Progenitor cell of endocrine pancreas (in vitro differentiated cells): Measurements from ENCODE around the gene TREH. TPM values are rescaled to one million over a fixed set of nuclear protein-coding genes. Genes with fewer than 3 reads are reported as not detected.

Source experiments
- DNase-seq: peaks from one replicate; pipeline ENCODE4 v3.0.0; 2021; ENCODE audit warnings: low spot score; ENCODE audit not compliant: unreplicated experiment
- H3K27ac Mint-ChIP-seq: 2 replicates; pipeline ENCODE4 v1.8.0; 2021; ENCODE audit warnings: mild to moderate bottlenecking, moderate library complexity, mixed read lengths
- H3K27me3 Mint-ChIP-seq: 2 replicates; pipeline ENCODE4 v1.8.0; 2021; ENCODE audit warnings: mixed read lengths
- H3K36me3 Mint-ChIP-seq: 2 replicates; pipeline ENCODE4 v1.8.0; 2022; ENCODE audit warnings: mixed read lengths; ENCODE audit not compliant: insufficient read depth
- H3K4me1 Mint-ChIP-seq: 2 replicates; pipeline ENCODE4 v1.8.0; 2021; ENCODE audit warnings: low read depth, mixed read lengths
- H3K4me3 Mint-ChIP-seq: 2 replicates; pipeline ENCODE4 v1.8.0; 2021; ENCODE audit warnings: low read depth, mild to moderate bottlenecking, moderate library complexity, mixed read lengths
- H3K9me3 Mint-ChIP-seq: 2 replicates; pipeline ENCODE4 v1.8.0; 2021; ENCODE audit warnings: low read depth, mixed read lengths
- total RNA-seq: library from RNA; stranded (reverse); gene quantifications from 2 replicates; pipeline ENCODE4 v1.2.1, GENCODE V29; 2021
- TF ChIP-seq, protein P1 (sequence below): fragments of 200-600 bp; sonication (generic); IDR thresholded peaks from one replicate; pipeline ENCODE4 v1.5.0; 2021; ENCODE audit warnings: antibody characterized with exemption, mild to moderate bottlenecking; ENCODE audit not compliant: unreplicated experiment

TREH gene
- total RNA-seq, 1 donor from 2014 or later = not detected

DNA sequence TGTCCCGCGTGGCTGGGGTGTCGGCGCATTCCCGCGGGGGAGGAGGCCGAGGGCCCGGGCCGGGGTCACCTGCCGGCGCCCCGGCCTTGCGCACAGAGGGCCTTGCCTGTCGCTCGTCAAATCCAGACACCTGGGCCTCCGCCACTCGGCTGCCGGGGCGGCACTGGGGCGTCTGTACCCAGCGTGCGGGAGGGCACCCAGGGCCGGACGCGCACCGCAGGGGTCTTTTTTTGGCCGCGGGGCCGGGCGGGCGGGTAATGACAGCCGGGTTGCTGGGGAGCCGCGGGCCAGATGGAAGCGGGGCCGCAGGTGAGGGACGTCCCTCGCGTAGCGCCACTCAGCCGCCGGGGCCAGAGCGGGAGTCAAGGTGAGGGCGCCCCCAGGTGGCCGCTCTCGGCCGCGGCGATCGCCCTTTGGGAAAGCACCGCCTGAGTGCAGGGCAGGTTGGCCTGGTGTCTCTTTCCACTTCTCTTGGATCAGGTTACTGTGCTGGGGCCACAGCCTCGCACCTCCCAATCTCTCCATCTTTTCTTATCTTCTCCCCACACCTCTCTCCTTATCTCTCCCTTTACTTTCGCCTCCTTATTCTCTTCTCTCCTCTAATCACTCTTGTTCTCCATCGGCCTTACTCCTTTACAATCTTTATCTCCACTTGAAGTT lies 68.5 kb downstream of the TREH start:
- Mint-ChIP-seq H3K27me3 (peaks cover 31% of the 10 kb centered on the region), H3K27ac (peak overlapping the region; percentile 1), H3K4me3 (peak overlapping the region; percentile 37), H3K36me3 (no peaks in the 10 kb centered on the region), H3K9me3 (no peaks in the 10 kb centered on the region), H3K4me1 (peaks cover 40% of the 10 kb centered on the region)
- TF ChIP-seq, protein P1, sequence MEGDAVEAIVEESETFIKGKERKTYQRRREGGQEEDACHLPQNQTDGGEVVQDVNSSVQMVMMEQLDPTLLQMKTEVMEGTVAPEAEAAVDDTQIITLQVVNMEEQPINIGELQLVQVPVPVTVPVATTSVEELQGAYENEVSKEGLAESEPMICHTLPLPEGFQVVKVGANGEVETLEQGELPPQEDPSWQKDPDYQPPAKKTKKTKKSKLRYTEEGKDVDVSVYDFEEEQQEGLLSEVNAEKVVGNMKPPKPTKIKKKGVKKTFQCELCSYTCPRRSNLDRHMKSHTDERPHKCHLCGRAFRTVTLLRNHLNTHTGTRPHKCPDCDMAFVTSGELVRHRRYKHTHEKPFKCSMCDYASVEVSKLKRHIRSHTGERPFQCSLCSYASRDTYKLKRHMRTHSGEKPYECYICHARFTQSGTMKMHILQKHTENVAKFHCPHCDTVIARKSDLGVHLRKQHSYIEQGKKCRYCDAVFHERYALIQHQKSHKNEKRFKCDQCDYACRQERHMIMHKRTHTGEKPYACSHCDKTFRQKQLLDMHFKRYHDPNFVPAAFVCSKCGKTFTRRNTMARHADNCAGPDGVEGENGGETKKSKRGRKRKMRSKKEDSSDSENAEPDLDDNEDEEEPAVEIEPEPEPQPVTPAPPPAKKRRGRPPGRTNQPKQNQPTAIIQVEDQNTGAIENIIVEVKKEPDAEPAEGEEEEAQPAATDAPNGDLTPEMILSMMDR = peak; percentile 97
- DNase-seq = peak; percentile 88

DNA sequence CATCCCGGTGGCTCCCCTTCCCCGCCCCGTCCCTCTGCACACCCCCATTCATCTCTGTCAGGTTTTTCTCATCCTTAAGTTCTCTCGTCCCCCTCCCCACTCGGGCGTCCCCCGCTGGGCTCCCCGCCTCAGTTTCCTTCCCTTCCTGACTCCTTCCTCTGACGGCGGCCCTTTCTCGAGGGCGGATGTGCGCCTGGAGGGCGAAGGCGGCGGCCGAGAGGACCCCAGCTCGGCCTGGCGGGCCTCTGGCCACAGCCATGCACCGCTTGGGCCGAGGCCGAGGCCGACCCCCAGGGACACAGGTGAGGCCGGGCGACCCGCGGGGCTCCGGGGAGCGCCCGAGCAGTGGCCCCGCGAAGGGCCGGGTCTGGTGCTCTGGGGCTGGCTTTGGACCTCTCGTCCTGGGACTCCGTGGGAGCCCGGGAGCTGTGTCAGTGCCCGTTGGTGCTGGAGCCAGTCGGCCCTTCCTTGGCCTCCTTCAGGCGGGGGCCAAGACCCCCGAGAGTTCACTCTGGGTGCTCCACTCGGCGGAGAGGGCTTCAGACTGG lies 69.2 kb downstream of the TREH start:
- TF ChIP-seq, protein P1 = no peak
- Mint-ChIP-seq H3K9me3 (no peaks in the 10 kb centered on the region), H3K27me3 (peaks cover 31% of the 10 kb centered on the region), H3K36me3 (no peaks in the 10 kb centered on the region), H3K4me1 (peaks cover 39% of the 10 kb centered on the region), H3K4me3 (peak overlapping the region; percentile 37), H3K27ac (no peak overlapping the region)
- no peak for DNase-seq

DNA sequence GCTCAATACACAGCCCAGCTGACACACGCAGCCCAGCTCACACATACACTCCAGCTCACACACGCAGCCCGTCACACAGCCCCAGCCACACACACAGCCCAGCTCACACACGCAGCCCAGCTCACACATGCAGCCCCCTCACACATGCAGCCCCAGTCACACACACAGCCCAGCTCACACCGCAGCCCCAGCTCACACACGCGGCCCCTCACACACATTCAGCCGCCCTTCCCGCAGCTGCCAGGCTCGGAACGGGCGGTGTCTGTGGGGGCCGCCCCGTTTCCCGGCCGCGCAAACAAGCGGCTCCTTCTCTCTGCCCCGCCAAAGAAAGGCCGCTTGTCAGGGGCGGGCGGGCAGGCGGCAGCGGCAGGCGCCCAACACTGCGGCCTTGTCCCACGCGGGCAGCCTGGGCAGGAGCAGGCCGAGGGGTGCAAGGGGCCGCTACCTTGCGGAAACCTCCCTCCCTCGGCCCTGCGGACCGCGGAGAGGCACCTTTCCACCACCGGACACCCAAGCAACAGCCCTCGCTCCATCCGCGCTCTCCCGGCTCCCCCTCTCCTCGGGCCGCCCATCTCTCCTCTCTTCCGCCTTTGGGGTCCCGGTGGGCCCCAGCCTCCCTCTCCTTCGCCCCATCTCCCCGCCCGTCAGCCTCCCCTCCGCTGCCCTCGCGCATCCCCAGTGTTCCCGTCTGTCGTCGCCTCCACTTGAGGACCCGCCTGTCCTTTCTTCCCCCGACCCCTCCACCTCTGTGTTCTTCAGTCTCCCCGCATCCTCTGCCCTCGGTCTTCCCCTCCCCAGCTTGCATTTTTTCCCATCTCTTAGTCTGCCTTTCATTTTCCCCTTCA lies 69.8 kb downstream of the TREH start:
- peaks cover 31% of the 10 kb centered on the region for H3K27me3 Mint-ChIP-seq
- H3K27ac Mint-ChIP-seq = peak overlapping the region; percentile 38
- peak overlapping the region; percentile 63 for H3K4me3 Mint-ChIP-seq
- no peak for DNase-seq
- no peaks in the 10 kb centered on the region for H3K9me3 Mint-ChIP-seq
- peaks cover 38% of the 10 kb centered on the region for H3K4me1 Mint-ChIP-seq
- no peaks in the 10 kb centered on the region for H3K36me3 Mint-ChIP-seq
- TF ChIP-seq, protein P1 = no peak

DNA sequence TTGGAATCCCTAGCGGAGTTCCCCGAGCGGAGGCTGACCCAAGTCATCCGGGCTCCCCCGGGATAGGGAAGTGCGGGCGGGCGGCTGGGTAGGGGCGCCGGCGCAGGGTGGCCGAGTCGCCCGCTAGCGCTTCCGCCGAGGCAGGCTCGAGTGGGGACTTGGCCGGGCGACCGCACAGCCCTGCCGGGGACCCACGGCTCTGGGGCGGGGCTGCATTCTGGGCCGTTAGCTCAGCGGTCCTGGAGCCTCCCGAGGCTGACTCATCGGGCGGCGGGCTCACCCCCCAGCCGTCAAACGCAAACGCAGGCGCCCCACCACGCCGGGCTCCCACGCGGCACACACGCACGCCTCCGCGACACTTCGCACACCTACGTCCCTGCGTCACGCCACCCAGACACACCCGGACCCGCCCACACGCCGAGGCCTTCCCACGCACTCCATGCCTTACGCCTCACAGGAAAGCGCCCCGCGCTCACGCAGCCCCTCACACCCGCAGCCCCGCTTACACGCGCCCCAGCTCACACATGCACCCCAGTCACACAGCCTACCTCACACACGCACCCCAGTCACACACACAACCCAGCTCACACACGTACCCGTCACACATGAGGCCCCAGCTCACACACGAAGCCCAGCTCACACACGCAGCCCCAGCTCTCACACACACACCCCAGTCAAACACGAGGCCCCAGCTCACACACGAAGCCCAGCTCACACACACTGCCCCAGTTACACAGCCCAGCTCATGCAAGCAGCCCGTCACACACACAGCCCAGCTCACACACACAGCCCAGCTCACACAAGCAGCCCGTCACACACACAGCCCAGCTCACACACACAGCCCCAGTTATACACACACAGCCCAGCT lies 70.9 kb downstream of the TREH start:
- peaks cover 31% of the 10 kb centered on the region for H3K27me3 Mint-ChIP-seq
- H3K9me3 Mint-ChIP-seq = no peaks in the 10 kb centered on the region
- H3K36me3 Mint-ChIP-seq = peaks cover 1% of the 10 kb centered on the region
- peaks cover 43% of the 10 kb centered on the region for H3K4me1 Mint-ChIP-seq
- peak overlapping the region; percentile 59 for H3K27ac Mint-ChIP-seq
- TF ChIP-seq, protein P1 = no peak
- DNase-seq = no peak
- H3K4me3 Mint-ChIP-seq = peak overlapping the region; percentile 63
